ENCODE measurements around the gene SYNE4. TPM values are rescaled to one million over a fixed set of nuclear protein-coding genes. Genes with fewer than 3 reads are reported as not detected.
A peak's percentile ranks its signal among the peaks of the same experiment; 100 is the strongest.

The SYNE4 gene
- total and polyA plus RNA-seq, 9 of the 15 experiments (the other 6 are each of a cell fraction or from before 2014, with no cell fraction given) = 0.03 to 0.65 (median 0.29) TPM

GRCh38 chr19:35963514-35963913, 45.1 kb downstream of the SYNE4 start (continued):
- TF ChIP-seq REST (IDR thresholded peaks at IDR 0.05; ENCODE audit: borderline replicate concordance) = peak; percentile 99
- TF ChIP-seq REST (CRISPR knock-in tag; IDR thresholded peaks at IDR 0.05; ENCODE audit: low read depth) = peak; percentile 94
- TF ChIP-seq CHAMP1 (IDR thresholded peaks at IDR 0.05) = 0 out of 2 replicates have a peak, but pooled peaks have one; percentile 19
- TF ChIP-seq HMGN3 (IDR thresholded peaks at IDR 0.05; ENCODE audit: borderline replicate concordance, extremely low read depth, insufficient read length, low read depth, low read length) = no peak
- no peak for TF ChIP-seq FOXJ2 (tag; IDR thresholded peaks at IDR 0.05)
- TF ChIP-seq ETS2 (tag; IDR thresholded peaks at IDR 0.05; ENCODE audit: borderline replicate concordance, poor library complexity, severe bottlenecking) = no peak
- TF ChIP-seq ZNF780A (CRISPR knock-in tag; IDR thresholded peaks at IDR 0.05) = no peak
- TF ChIP-seq RCOR1 (IDR thresholded peaks at IDR 0.05; ENCODE audit: borderline replicate concordance in 1 of 2, low read depth in 2 of 2, low read length in 2 of 2) = peak in 1 of 2 experiments; percentile 52; a peak in 2 of 4 replicates

Measured in K562 (cell line).